Uterus (tissue), 4 donors: Measurements from ENCODE around the gene CIAO3. TPM values are rescaled to one million over a fixed set of nuclear protein-coding genes. Genes with fewer than 3 reads are reported as not detected.

Experiments
- DNase-seq, 2 donors: peaks; one replicate each; pipeline ENCODE4 v3.0.0-alpha.2; 2019 to 2020
- H3K27ac ChIP-seq, 2 donors: fragments of 200-600 bp; sonication (generic); 1 replicate in 1 of 2; 2 replicates in 1 of 2; pipeline ENCODE4 v1.5.1; 2016 to 2018
- H3K27me3 ChIP-seq, 2 donors: fragments of 200-600 bp; sonication (generic); one replicate each; pipeline ENCODE4 v1.5.1; 2018 to 2019; ENCODE audit warnings: control low read depth in 1 of 2
- H3K36me3 ChIP-seq, 2 donors: fragments of 200-600 bp; sonication (generic); one replicate each; pipeline ENCODE4 v1.5.1; 2019; ENCODE audit warnings: control low read depth in 1 of 2
- H3K4me1 ChIP-seq, 2 donors: fragments of 200-600 bp; sonication (generic); one replicate each; pipeline ENCODE4 v1.5.1; 2018 to 2019; ENCODE audit warnings: control low read depth in 1 of 2
- H3K4me3 ChIP-seq, 2 donors: fragments of 200-600 bp; sonication (generic); 1 replicate in 1 of 2; 2 replicates in 1 of 2; pipeline ENCODE4 v1.5.1; 2018 to 2019; ENCODE audit warnings: mild to moderate bottlenecking in 1 of 2
- H3K9me3 ChIP-seq, 2 donors: fragments of 200-600 bp; sonication (generic); one replicate each; pipeline ENCODE4 v1.5.1; 2019; ENCODE audit warnings: control low read depth in 1 of 2
- POLR2A ChIP-seq, 2 donors: fragments of 450-650 bp; IDR thresholded peaks; one replicate each; pipeline ENCODE4 v1.6.1; 2016; ENCODE audit warnings: antibody characterized with exemption in 2 of 2, mild to moderate bottlenecking in 1 of 2, moderate library complexity in 1 of 2
- intact Hi-C: fragments of 100-400 bp; cut with DNase I; formaldehyde crosslinking; loops from one replicate; pipeline ENCODE4 v1.15.1; 2023; ENCODE audit warnings: low total_unique reads
- total RNA-seq, 4 donors: library from RNA; depleted of rRNA in 3 of 4; stranded (reverse); fragments of >200 nt in 3 of 4; gene quantifications; one replicate each; pipeline versions ENCODE4 v1.1.0 to v1.2.4, GENCODE V29; 2014 to 2023
- TF ChIP-seq, protein P1 (sequence below), 4 experiments: fragments of 200-600 bp in 2 of 4; fragments of 450-650 bp in 2 of 4; sonication (generic) in 2 of 4; IDR thresholded peaks; one replicate each; pipeline ENCODE4 v1.5.1; 2016 to 2019; ENCODE audit warnings: antibody characterized with exemption in 4 of 4, mild to moderate bottlenecking in 2 of 4, moderate library complexity in 1 of 4
- donor health status: DM: yes; HTN: yes; CAD: no.

Gene CIAO3
- total RNA-seq, 4 donors from 2014 or later: 14.1 to 43.3 (median 25.0) TPM

DNA sequence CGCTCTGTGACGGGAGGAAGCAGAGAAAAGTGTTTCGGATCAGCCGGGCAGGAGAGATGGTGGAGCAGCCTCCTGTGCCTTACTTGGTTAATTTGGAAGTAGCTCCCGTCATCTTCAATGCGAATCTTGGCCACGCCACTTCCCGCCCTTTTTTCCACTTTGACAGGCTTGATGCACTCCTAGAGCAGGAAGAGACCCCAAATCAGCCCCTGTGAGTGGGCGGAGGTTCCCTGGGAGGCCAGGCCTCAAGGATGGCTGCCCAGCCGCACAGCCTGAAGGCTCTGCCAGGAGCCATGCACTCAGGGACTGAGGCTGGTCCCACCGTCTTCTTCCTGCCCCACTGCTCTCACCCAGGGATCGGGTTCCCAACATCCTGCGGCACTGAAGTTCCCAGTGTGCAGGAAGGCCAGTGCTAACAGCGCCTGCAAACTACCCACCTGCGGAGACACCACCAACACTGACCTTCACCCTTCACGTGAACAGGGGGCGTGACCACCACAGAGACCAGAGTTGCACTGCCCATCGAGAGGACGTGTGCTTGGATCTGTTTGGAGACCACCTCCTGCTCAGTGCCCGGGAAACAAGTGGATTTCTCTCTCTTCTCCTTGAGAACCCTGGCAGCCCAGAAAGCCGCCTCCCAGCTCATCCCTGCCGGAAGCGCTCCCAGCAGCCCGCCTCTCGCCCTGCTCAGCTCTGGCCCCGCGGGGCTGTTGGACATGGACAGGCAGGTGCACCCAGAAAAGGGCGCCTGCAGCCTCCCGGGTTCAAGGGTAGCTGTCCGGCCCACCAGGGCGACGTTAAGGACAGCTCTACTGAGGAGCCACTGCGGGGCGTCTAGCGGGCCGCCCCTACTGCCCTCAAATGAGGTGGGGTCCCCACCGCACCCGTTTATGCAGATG is 988 bp downstream of the CIAO3 start:
- Histone ChIP-seq H3K4me1 (peaks cover 0 to 12% of the 10 kb centered on the region in 2 donors), H3K27me3 (no peaks in the 10 kb centered on the region), H3K36me3 (no peaks in the 10 kb centered on the region), H3K27ac (peak overlapping the region; percentile 63 to 67), H3K4me3 (peak overlapping the region; percentile 63 to 91), H3K9me3 (no peaks in the 10 kb centered on the region)
- no peak for DNase-seq
- TF ChIP-seq POLR2A (IDR thresholded peaks at IDR 0.05): no peak
- TF ChIP-seq, protein P1, sequence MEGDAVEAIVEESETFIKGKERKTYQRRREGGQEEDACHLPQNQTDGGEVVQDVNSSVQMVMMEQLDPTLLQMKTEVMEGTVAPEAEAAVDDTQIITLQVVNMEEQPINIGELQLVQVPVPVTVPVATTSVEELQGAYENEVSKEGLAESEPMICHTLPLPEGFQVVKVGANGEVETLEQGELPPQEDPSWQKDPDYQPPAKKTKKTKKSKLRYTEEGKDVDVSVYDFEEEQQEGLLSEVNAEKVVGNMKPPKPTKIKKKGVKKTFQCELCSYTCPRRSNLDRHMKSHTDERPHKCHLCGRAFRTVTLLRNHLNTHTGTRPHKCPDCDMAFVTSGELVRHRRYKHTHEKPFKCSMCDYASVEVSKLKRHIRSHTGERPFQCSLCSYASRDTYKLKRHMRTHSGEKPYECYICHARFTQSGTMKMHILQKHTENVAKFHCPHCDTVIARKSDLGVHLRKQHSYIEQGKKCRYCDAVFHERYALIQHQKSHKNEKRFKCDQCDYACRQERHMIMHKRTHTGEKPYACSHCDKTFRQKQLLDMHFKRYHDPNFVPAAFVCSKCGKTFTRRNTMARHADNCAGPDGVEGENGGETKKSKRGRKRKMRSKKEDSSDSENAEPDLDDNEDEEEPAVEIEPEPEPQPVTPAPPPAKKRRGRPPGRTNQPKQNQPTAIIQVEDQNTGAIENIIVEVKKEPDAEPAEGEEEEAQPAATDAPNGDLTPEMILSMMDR (IDR thresholded peaks at IDR 0.05): no peak
- intact Hi-C loops: no loop called here

DNA sequence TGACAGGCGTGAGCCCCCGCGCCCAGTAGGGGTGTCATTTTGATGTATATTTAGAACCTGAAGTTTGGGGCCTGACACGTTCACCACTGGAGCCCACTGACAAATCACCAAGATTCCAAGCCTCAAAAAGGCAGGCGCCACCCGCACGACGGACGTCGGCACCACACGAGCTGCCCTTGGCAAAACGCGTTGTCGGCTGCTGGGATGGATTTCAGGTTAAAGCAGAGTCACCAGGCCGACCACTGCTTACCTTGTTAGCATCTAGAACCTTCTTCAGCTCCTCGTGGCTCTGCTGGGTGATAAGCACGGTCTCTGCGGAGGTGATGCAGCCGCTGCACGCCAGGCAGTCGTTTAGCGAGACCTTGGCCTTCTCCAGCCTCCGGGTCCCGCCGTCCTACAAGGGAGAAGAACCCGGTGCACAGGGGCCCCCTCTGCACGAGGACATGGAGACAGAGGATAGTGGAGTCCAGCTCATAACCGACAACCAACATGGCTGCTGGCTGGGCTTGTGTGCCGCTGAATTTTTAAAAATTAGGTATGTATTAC is 3.8 kb downstream of the CIAO3 start:
- Histone ChIP-seq H3K27me3 (no peaks in the 10 kb centered on the region), H3K9me3 (no peaks in the 10 kb centered on the region), H3K36me3 (no peaks in the 10 kb centered on the region), H3K4me3 (no peak overlapping the region), H3K27ac (no peak overlapping the region), H3K4me1 (peaks cover 0 to 12% of the 10 kb centered on the region in 2 donors)
- DNase-seq: no peak
- intact Hi-C loops: no loop called here
- TF ChIP-seq, protein P1 (IDR thresholded peaks at IDR 0.05): no peak
- no peak for TF ChIP-seq POLR2A (IDR thresholded peaks at IDR 0.05)

DNA sequence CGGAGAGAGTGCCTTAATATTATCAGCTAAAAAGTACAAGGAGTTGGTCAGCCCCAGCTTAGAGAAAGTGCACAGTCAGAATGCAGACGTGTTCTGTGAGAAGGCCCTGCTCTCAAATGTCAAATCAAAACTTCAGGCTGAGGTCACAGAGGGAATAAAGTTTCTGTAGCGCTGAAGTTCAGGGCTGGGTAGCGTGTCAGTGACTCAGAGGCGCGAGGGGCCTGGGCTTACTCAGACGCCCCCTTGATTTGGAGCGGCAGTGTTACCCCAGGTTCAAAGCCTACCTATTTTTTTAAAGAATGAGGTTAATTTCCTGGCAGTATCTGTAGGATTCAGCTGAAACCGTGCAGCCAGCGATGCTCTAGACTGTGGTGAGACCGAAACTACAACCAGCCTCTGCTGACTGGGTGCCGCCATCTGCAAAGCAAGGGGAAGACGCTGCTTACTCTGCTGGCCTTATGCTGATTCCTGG is 4.8 kb downstream of the CIAO3 start:
- Histone ChIP-seq H3K4me3 (no peak overlapping the region), H3K36me3 (no peaks in the 10 kb centered on the region), H3K27me3 (no peaks in the 10 kb centered on the region), H3K9me3 (no peaks in the 10 kb centered on the region), H3K4me1 (peaks cover 0 to 10% of the 10 kb centered on the region in 2 donors), H3K27ac (no peak overlapping the region)
- no peak for DNase-seq
- no peak for TF ChIP-seq POLR2A (IDR thresholded peaks at IDR 0.05)
- TF ChIP-seq, protein P1 (IDR thresholded peaks at IDR 0.05): no peak
- intact Hi-C loops: no loop called here

DNA sequence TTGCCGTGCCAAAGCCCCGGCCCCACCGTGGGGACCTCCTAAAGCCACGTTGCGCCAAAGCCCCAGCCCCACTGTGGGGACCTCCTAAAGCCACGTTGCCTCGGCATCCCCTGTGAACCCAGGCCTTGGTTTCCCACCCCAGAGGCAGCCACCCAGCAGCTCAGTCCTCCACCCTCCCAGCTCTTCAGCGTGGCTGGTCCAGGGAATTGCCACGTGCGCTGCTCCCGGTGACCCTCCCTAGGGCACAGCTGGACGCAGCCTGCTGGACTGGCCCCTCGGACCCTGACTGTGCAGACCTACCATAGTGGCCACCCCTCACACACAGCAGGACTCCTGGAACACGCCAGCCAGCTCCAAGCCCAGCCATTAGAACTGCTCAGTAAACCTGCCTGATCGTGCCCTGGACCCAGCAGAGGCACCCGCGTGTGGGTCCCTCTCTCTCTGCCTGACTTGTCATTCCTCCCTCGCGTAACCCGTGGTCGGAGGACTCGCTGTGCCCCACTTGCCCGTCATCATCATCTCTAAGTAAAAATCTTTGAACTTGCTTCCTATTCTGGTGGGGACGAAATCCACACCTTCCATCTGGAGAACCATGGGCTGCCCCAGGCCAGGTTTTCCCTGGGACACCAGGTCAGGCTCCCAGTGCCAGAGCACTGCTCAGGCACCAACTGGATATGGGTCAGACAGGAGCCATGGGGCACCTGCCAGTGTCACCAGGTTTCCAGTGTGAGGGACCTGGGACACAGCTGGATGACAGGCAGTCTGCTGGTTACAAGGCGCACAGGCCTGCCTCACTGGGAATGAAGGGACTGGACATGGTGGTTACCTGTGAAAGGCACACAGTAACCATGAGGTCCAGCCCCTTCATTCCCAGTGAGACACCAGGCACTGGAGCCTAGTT is 5.6 kb downstream of the CIAO3 start:
- Histone ChIP-seq H3K9me3 (no peaks in the 10 kb centered on the region), H3K27ac (no peak overlapping the region), H3K27me3 (no peaks in the 10 kb centered on the region), H3K4me1 (peaks cover 0 to 8% of the 10 kb centered on the region in 2 donors), H3K4me3 (no peak overlapping the region), H3K36me3 (no peaks in the 10 kb centered on the region)
- TF ChIP-seq, protein P1 (IDR thresholded peaks at IDR 0.05): no peak
- TF ChIP-seq POLR2A (IDR thresholded peaks at IDR 0.05): no peak
- intact Hi-C loops: no loop called here
- no peak for DNase-seq
